WTC11 (cell line): Measurements from ENCODE around the gene TIMM9. TPM values are rescaled to one million over a fixed set of nuclear protein-coding genes. Genes with fewer than 3 reads are reported as not detected.

Experiments
- ATAC-seq: fragments of 200-7000 bp; cut with Tn5 transposase; 2 replicates; pipeline ENCODE4 v1.10.0; 2021; ENCODE audit warnings: mild to moderate bottlenecking, moderate library complexity
- CTCF ChIA-PET: fragments of 300-600 bp; sonication (Branson Sonifier 250); formaldehyde crosslinking; loops from one replicate; lab custom pipeline; 2021; ENCODE audit warnings: antibody characterized with exemption; lab: Charles Lee
- POLR2A ChIA-PET: fragments of 350-600 bp; sonication (Branson Sonifier 250); formaldehyde crosslinking; loops from one replicate; lab custom pipeline; 2021; ENCODE audit warnings: antibody characterized with exemption; lab: Charles Lee
- DNase-seq: peaks from one replicate; pipeline ENCODE4 v3.0.0; 2021; ENCODE audit warnings: low spot score
- H3K27ac Mint-ChIP-seq: 2 replicates; pipeline ENCODE4 v1.8.0; 2021; ENCODE audit warnings: mixed read lengths
- H3K27me3 Mint-ChIP-seq: 2 replicates; pipeline ENCODE4 v1.8.0; 2021; ENCODE audit warnings: low read depth, mild to moderate bottlenecking, moderate library complexity, mixed read lengths
- H3K36me3 Mint-ChIP-seq: 2 replicates; pipeline ENCODE4 v1.8.0; 2021; ENCODE audit warnings: mixed read lengths
- H3K4me1 Mint-ChIP-seq: 2 replicates; pipeline ENCODE4 v1.8.0; 2022; ENCODE audit warnings: mixed read lengths
- H3K4me3 Mint-ChIP-seq: 2 replicates; pipeline ENCODE4 v1.8.0; 2021; ENCODE audit warnings: mild to moderate bottlenecking, moderate library complexity, mixed read lengths
- H3K9me3 Mint-ChIP-seq: 2 replicates; pipeline ENCODE4 v1.8.0; 2021; ENCODE audit warnings: mixed read lengths
- AFF4 ChIP-seq: sonication (generic); formaldehyde crosslinking; IDR thresholded peaks from 2 replicates; pipeline ENCODE4 v1.8.1; 2023; ENCODE audit warnings: mild to moderate bottlenecking, missing genetic modification reagents, borderline replicate concordance
- ATF1 ChIP-seq: sonication (generic); formaldehyde crosslinking; IDR thresholded peaks from 2 replicates; pipeline ENCODE4 v1.8.1; 2023; ENCODE audit warnings: mild to moderate bottlenecking, moderate library complexity, missing genetic modification reagents
- ERG ChIP-seq: fragments of 250-450 bp; sonication (Bioruptor Pico); IDR thresholded peaks from 2 replicates; pipeline ENCODE4 v1.8.0; 2021; ENCODE audit warnings: mild to moderate bottlenecking
- JAZF1 ChIP-seq: fragments of 250-450 bp; sonication (Bioruptor Pico); IDR thresholded peaks from 2 replicates; pipeline ENCODE4 v1.9.0; 2021; ENCODE audit warnings: moderate library complexity, mild to moderate bottlenecking, inconsistent platforms
- NFE2L1 ChIP-seq: sonication (generic); formaldehyde crosslinking; IDR thresholded peaks from 2 replicates; pipeline ENCODE4 v1.8.1; 2023; ENCODE audit warnings: missing genetic modification reagents
- OVOL2 ChIP-seq: fragments of 250-450 bp; sonication (Bioruptor Pico); IDR thresholded peaks from 2 replicates; pipeline ENCODE4 v1.9.0; 2021; ENCODE audit warnings: mild to moderate bottlenecking, borderline replicate concordance
- STAT6 ChIP-seq: sonication (generic); formaldehyde crosslinking; conservative IDR thresholded peaks from 2 replicates; pipeline ENCODE4 v1.8.1; 2023; ENCODE audit warnings: mild to moderate bottlenecking, low read depth, missing genetic modification reagents, moderate library complexity
- total RNA-seq: library from RNA; stranded (reverse); gene quantifications from 3 replicates; pipeline ENCODE4 v1.2.3, GENCODE V29; 2021
- TF ChIP-seq, protein P1 (sequence below): sonication (generic); formaldehyde crosslinking; IDR thresholded peaks from 2 replicates; pipeline ENCODE4 v1.8.1; 2022; ENCODE audit warnings: low read depth, missing genetic modification reagents, borderline replicate concordance
- TF ChIP-seq, protein P2 (sequence below): sonication (generic); formaldehyde crosslinking; IDR thresholded peaks from 2 replicates; pipeline ENCODE4 v1.8.0; 2022; ENCODE audit warnings: missing genetic modification reagents
- TF ChIP-seq, protein P3 (sequence below): sonication (generic); formaldehyde crosslinking; IDR thresholded peaks from 2 replicates; pipeline ENCODE4 v1.8.1; 2022; ENCODE audit warnings: low read depth, mild to moderate bottlenecking, moderate library complexity, missing genetic modification reagents, borderline replicate concordance

The TIMM9 gene
- total RNA-seq, 1 experiment from 2014 or later, result 51.1 TPM

DNA sequence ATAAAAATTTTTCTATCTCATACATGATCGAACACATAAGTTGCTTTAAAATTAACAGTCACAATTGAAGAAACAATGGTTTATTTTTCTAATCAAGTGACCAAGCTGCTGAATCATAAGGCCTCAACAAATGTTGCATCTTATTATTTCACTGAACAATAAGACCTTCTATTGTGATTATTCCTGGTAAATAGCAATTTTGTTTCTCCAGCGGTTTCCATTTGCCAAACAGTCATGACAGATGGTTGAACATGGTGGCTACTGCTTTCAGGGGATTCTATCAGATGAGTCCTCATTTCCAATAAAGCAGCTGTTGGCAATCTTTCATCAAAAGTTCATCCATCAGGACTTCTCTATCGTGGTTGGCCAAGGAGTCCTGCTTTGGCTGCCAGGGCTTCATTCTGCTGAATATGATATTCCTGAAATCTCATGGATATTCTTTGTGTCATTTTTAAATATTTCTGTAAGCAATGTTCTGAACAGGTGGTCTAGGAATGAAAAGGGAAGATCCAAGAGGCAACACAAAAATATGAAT is 18.6 kb downstream of the TIMM9 start:
- TF ChIP-seq AFF4 (CRISPR knock-in tag) (no peak), JAZF1 (CRISPR knock-in tag) (no peak), STAT6 (CRISPR knock-in tag) (no peak), NFE2L1 (no peak), ATF1 (CRISPR knock-in tag) (no peak), OVOL2 (no peak), ERG (CRISPR knock-in tag) (no peak)
- TF ChIP-seq, protein P1, sequence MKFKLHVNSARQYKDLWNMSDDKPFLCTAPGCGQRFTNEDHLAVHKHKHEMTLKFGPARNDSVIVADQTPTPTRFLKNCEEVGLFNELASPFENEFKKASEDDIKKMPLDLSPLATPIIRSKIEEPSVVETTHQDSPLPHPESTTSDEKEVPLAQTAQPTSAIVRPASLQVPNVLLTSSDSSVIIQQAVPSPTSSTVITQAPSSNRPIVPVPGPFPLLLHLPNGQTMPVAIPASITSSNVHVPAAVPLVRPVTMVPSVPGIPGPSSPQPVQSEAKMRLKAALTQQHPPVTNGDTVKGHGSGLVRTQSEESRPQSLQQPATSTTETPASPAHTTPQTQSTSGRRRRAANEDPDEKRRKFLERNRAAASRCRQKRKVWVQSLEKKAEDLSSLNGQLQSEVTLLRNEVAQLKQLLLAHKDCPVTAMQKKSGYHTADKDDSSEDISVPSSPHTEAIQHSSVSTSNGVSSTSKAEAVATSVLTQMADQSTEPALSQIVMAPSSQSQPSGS, result no peak
- TF ChIP-seq, protein P2, sequence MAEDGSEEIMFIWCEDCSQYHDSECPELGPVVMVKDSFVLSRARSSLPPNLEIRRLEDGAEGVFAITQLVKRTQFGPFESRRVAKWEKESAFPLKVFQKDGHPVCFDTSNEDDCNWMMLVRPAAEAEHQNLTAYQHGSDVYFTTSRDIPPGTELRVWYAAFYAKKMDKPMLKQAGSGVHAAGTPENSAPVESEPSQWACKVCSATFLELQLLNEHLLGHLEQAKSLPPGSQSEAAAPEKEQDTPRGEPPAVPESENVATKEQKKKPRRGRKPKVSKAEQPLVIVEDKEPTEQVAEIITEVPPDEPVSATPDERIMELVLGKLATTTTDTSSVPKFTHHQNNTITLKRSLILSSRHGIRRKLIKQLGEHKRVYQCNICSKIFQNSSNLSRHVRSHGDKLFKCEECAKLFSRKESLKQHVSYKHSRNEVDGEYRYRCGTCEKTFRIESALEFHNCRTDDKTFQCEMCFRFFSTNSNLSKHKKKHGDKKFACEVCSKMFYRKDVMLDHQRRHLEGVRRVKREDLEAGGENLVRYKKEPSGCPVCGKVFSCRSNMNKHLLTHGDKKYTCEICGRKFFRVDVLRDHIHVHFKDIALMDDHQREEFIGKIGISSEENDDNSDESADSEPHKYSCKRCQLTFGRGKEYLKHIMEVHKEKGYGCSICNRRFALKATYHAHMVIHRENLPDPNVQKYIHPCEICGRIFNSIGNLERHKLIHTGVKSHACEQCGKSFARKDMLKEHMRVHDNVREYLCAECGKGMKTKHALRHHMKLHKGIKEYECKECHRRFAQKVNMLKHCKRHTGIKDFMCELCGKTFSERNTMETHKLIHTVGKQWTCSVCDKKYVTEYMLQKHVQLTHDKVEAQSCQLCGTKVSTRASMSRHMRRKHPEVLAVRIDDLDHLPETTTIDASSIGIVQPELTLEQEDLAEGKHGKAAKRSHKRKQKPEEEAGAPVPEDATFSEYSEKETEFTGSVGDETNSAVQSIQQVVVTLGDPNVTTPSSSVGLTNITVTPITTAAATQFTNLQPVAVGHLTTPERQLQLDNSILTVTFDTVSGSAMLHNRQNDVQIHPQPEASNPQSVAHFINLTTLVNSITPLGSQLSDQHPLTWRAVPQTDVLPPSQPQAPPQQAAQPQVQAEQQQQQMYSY (CRISPR knock-in tag), result no peak
- TF ChIP-seq, protein P3, sequence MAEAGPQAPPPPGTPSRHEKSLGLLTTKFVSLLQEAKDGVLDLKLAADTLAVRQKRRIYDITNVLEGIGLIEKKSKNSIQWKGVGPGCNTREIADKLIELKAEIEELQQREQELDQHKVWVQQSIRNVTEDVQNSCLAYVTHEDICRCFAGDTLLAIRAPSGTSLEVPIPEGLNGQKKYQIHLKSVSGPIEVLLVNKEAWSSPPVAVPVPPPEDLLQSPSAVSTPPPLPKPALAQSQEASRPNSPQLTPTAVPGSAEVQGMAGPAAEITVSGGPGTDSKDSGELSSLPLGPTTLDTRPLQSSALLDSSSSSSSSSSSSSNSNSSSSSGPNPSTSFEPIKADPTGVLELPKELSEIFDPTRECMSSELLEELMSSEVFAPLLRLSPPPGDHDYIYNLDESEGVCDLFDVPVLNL (CRISPR knock-in tag), result no peak
- TF ChIP-seq, all 79 proteins: peak for 0
- ChIA-PET POLR2A (no interaction called here), CTCF (no interaction called here)
- H3K4me1 Mint-ChIP-seq, result no peaks in the 10 kb centered on the region
- H3K27ac Mint-ChIP-seq, result no peak overlapping the region
- H3K36me3 Mint-ChIP-seq, result peaks cover 33% of the 10 kb centered on the region
- H3K9me3 Mint-ChIP-seq, result no peaks in the 10 kb centered on the region
- ATAC-seq (no peak), DNase-seq (no peak)
- H3K4me3 Mint-ChIP-seq, result no peak overlapping the region
- no peaks in the 10 kb centered on the region for H3K27me3 Mint-ChIP-seq
